ENCODE results near the gene FSD1.

FSD1 gene

GRCh38 chr19:4368128-4368820 lies 63.9 kb downstream of the FSD1 start:
- TF ChIP-seq CTCF (IDR thresholded peaks at IDR 0.05; ENCODE audit: low read depth, low read length) = no peak
- no peak for DNase-seq (ENCODE audit: extremely low read depth, low read depth)

GRCh38 chr19:4369109-4369887 lies 64.9 kb downstream of the FSD1 start:
- DNase-seq (ENCODE audit: extremely low read depth, low read depth) = no peak
- TF ChIP-seq CTCF (IDR thresholded peaks at IDR 0.05; ENCODE audit: low read depth, low read length) = no peak

- peak; percentile 25 for TF ChIP-seq CTCF (IDR thresholded peaks at IDR 0.05; ENCODE audit: low read depth, low read length)
- DNase-seq (ENCODE audit: extremely low read depth, low read depth) = no peak
Measured at GRCh38 chr19:4369888-4370260, 65.5 kb downstream of the FSD1 start.

- DNase-seq (ENCODE audit: extremely low read depth, low read depth) = no peak
- no peak for TF ChIP-seq CTCF (IDR thresholded peaks at IDR 0.05; ENCODE audit: low read depth, low read length)
Measured at GRCh38 chr19:4370418-4371041, 66.1 kb downstream of the FSD1 start.

- no peak for DNase-seq (ENCODE audit: extremely low read depth, low read depth)
- TF ChIP-seq CTCF (IDR thresholded peaks at IDR 0.05; ENCODE audit: low read depth, low read length) = no peak
Measured at GRCh38 chr19:4371247-4372164, 67.1 kb downstream of the FSD1 start.

- DNase-seq (ENCODE audit: extremely low read depth, low read depth) = no peak
- TF ChIP-seq CTCF (IDR thresholded peaks at IDR 0.05; ENCODE audit: low read depth, low read length) = no peak
Measured at GRCh38 chr19:4372165-4373012, 68.0 kb downstream of the FSD1 start.
